Stimulated activated CD4-positive, alpha-beta T cell treated with anti-CD3 and anti-CD28 coated beads, TNF-alpha, amount 100 ng/mL, for 4 hours (primary cell): ENCODE data around the gene PLCB1.

Experiments
- DNase-seq, 3 experiments: peaks; one replicate each; pipeline ENCODE4 v3.0.0-alpha.2; 2020; ENCODE audit warnings: low read depth in 3 of 3

Gene PLCB1

DNA sequence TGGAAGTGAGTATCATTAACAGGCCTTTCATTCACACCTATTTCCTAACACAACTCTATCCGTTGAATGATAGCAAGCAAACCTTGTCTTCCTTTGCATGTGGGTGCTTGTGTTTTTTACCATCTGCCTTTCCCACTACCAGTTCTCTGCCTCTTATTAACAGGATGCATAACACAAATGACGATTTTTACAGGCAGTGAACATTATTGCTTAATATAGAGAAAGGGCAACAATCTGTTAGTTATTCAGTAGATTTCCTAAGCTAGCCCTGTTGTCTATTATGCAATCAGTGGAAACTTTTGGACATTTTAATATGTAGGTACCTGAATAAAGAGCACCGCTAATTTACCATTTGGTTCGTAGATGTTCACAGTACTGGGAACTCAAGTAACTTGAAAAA is 588.0 kb downstream of the PLCB1 start:
- DNase-seq: no peak

DNA sequence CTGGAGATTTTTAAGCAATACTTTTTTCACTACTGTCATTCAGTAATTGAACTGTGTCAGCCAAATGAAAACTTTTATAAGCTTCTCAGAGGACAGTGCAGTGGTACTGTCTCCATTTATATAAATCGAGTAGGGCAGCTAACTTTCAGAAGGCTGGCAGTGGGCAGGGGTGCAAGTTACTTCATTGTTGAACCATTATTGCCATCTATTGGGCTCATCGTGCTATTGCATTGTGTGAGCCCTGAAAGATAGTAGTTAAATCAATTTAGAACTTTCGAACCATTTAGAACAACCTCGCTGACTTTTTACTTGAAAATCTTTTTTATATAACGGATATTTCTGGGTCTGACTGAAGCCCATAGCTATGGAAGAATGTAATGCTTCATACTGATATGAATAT is 589.0 kb downstream of the PLCB1 start:
- no peak for DNase-seq

DNA sequence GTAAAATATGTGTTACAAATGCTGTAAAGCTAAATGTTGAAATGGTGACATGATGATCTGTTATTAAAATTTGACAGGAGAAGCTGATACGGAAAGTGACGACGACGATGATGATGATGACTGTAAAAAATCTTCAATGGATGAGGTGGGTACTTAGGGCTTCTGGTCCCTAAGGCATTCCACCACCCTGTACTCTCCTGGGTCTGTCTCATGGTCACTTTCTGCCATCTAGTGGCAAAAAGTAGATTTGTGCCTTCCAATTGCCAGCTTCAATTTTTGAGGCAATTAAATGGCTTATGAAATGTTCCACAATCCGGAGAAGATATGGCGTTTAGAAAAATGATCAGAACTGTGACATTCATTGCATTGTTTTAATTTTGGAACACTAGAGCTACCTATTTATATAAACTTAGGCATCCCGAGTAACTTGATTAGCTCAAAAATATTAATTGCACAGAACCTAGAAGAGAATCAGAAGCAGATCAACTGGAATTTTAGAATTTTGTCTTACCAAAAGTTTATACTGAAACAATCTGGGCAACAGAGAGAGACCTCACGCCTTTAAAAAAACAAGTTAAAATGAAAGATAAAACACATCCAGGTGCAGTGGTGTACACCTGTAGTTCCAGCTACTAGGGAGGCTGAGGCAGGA is 590.3 kb downstream of the PLCB1 start:
- no peak for DNase-seq

DNA sequence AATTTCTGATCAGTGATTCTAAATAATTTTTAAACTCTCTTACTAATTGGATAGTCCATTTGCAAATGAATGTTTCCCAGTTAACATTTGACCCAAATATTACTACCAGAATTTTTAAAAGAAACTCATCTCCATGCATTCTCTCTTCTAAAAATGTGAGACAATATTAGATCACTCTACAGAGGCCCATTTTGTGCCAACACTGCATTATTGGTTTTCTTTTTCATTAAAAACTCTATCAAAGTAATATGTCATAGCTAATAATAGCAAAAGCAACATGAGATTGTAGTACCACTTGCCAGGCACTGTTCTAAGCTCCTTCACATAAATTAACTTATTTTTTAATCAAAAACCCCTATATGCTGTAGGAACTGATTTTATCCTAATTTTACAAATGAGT is 591.2 kb downstream of the PLCB1 start:
- no peak for DNase-seq

DNA sequence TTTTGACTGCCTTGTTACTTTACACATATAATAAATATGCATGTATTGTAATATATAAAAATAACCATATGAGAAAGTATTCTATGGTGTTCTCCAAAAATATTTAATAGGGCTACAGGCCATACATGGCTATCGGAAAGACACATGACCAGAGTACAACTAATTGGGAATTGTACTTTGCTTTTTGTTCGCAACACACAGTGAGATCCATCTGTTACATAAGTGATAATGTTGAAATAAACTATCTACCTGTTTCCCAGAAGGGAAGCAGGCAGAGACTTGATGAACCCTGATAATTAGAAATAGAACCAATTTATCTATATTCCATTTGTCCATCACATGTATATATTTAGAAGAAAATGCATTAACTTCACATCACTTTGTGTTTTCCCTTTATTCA is 592.8 kb downstream of the PLCB1 start:
- no peak for DNase-seq

DNA sequence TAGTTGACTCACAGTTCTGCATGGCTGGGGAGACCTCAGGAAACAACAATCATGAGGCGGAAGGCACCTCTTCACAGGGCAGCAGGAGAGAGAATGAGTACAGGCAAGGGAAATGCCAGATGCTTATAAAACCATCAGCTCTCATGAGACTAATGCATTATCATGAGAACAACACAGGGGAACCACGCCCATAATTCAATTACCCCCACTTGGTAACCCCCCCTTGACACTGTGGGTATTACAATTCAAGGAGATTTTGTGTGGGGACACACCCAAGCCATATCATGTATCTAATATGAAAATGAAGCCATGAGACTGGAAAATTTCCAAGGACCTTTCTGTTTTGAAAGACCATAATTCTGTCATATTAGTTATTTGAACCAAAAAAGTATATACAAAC is 594.4 kb downstream of the PLCB1 start:
- no peak for DNase-seq

DNA sequence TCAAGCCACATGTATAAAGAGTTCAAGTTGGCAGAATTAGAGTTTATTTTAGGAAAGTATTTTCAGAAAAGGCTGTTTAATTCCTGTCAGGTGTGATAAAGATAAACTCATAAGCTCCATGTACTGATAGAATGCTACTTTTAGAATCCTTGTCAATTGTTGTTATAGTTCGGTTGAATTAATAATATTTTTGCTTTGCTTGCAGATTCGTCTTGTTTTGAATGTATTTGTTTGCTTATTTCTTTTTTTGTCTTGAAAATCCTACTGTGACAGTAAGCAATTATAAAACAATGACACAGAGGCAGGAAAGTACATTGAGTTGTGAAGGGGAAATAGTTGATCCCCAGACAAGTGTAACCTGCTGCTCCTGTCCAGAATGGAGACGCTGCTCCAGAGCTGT is 602.9 kb downstream of the PLCB1 start:
- DNase-seq: no peak

DNA sequence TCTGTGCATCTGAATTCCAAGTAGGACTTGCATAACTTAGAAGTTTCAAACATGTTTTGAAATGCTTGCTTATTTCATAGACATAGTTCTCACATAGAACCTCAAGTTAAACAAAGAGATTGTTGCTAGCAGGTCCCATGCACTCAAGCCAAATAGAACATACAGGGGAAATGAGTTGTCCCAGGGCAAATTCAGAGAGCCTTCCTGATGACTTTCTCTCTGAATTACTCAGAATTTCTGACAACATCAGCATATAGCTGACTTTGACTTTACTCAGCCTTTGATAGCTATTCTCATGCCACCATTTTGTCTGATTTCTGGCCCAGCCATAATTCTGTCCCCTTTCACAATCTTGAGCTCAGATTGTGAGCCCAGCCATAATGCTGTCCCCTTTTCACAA is 603.6 kb downstream of the PLCB1 start:
- no peak for DNase-seq

DNA sequence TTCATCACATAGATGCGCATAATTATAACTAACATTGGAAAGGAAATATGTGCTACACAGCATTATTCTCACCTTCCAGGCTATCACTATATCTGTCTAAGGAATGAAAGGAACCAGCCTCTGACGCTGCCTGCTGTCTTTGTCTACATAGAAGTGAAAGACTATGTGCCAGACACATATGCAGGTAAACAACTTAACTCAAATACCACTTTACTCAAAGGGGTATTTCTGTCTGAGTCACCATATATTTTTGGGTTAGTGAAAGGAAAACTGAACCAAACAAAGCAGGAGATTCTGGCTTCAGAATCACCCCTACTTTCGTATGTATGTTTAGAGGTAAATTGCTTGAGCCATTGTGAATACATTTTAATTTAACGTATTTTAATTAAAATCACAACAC is 608.2 kb downstream of the PLCB1 start:
- DNase-seq: no peak

DNA sequence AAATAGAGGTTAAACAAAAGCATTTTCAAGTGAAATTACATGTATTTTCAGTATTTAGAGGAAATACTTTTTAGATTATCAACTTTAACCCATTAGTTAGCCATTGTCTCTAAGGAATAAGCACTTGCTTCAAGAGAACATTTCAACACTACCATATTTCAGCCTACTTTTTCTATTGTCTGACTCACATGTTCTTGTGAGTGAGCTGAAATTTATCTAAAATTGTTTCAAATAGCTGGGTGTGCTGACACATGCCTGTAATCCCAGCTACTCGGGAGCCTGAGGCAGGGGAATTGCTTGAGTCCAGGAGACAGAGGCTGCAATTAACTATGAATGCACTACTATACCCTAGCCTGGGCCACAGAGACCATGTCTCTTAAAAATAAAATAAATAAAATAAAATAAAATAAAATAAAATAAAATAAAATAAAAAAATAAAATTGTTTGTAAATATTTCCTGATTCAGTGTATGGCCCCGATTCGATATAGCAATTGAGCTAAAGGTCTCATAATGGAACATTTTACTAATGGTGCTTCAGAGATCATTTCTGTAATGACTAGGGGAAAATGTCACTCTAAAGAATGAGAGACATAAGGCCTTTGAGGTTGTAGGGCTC is 612.3 kb downstream of the PLCB1 start:
- DNase-seq: no peak

DNA sequence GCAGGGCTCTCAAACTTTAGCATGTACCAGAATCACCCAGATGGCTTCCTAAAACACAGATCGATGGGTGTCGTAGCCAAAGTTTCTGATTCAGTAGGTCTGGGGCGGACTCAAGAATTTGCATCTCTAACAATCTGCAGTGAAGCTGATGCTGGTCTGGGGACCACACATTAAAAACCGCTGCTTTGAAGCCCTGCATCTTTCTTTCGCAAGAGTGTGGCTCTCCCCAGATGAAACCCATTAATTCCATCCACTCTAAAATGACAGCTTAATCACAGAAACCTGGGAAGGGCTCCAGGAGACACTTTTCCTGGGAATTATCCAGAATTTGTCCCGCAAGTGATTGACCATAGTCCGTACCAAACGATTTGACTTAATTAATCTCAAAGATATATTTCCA is 617.0 kb downstream of the PLCB1 start:
- DNase-seq: no peak

DNA sequence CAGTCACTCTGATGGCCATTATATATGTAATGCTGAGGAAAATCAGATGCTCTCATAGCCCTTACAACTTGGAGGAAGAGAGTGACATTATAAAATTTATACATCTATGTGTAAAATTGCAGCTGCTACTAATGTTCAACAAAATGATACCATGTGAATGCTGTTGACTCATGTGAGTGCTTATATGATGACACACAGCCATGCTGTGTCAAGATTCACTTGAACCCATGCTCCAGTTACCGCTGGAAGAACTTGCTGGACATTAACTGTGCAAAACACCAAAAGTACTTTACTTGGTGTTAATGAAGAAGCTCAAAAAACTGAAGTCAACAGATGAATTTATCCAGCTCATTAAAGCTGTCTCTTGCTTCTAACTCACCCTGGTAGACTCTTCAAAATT is 617.9 kb downstream of the PLCB1 start:
- DNase-seq: no peak

DNA sequence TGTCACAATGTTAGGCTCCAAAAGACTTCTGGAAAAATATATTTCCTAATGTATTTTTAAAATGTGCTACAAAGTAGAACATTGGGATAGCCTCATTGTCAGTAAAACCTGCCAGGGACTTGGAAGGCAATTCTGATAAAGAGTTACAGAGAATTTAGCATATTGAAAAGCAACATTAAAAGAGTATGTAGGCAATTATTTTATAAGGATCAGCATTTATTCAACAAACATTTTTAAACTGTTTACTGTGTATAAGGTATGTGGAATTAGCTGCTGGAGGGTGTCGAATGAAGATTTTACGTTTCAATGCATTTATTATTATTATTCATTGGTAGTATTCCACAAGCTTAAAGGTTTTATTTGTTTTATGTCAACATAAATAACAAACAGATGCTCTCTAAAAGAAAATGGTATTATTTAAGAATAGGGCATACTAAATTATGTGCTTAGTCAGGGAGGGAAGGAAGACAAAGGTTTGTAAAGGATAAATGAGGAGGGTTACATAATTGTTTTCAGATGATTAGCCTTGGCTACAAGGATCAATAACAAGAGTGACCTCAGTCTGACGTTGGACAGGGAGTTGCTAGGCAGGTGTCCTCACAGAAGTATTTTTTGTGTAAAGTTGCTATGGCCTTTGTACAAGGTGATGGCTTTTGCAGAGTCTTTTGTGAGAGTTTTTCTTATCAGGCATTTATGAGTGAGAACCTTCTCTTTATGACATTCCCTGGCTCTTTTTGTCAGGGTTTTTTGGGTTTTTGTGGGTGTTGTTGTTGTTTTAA is 623.5 kb downstream of the PLCB1 start:
- no peak for DNase-seq

DNA sequence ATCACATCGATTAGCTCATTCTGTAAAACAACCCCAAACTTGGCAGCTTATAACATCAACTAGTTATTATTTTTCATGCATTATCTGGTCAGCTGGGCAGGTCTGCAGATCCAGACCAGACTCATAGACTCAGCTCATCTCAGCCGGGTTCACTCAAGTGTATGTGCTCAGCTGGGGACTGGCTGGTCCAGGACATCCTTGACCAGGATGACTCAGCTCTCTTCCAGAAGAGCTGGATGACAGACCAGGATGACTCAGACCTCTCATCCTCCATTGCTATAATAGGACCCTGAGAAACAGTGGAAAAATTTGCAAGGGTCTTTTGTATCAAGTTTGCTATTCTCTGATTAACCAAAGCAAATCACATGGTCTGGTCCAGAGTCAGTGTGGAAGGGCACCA is 624.3 kb downstream of the PLCB1 start:
- DNase-seq: no peak

DNA sequence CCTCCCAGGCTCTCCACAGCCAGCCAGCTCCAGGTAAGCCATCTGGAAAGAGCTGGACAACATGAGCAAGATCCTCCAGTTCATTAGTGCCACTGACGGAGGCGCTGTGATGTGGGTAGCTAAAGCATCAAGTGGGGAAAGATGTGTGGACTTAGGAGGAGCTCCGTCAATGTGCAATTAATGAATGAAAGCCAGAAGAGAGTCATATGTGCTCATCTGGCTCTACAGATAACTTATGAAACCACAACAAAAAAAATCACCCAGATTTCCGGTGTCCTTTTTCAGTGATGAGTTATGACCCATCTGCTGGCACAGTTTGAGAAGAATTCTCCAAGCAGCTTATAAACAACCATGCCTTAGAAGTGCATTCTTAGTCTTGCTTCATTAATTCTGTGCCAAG is 625.1 kb downstream of the PLCB1 start:
- DNase-seq: no peak

DNA sequence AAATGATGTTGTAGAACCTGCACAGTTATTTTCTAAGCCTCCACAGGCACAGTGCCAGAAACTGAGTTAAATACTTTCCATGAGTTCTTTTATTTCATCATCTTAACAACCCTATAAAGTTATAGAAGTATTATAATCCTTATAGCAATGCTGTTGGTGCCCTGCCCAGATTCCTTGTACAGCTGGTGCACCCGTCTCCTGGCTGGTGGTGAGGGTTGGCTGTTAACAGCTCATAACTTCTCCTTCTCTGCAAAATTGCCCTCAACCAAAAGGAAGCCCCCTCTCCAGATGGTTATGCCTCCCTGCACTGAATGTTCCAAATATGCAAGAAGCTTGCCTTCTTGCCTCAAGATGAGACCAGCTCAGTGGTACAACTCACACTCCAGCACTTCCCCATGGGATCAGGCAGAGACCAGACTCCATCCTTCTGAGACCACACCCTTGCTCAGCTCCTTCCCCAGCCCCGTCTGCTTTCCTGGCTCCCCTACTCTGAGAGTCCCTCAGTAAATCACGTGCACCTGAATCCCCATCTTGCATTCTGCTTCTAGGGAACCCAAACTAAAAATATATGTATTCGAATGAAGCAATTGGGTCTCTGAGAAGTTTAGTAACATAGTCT is 632.4 kb downstream of the PLCB1 start:
- DNase-seq: no peak

DNA sequence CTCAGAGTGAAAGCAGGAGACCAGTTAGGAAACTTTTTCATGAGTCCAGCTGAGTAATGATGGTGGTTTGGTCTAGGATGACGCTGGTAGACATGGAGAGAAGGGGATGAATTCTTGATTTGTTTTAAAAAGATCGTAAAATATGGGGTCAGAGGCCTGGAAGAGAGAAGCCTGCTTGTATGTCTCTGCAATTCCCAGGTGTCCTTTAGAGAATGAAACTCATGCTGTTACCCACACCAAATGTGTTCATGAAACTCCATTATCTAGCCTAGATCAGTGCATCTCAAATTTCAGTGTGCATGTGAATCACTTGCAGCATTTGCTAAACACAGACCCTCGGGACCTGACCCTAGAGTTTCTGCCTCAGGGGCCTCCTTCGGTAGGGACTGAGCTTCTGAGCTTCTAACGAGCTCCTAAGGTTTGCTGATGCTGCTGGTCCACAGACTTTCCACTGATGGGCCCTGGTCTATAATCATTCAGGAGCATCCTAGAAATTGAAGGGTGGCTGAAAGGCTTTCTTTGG is 634.9 kb downstream of the PLCB1 start:
- DNase-seq: no peak

DNA sequence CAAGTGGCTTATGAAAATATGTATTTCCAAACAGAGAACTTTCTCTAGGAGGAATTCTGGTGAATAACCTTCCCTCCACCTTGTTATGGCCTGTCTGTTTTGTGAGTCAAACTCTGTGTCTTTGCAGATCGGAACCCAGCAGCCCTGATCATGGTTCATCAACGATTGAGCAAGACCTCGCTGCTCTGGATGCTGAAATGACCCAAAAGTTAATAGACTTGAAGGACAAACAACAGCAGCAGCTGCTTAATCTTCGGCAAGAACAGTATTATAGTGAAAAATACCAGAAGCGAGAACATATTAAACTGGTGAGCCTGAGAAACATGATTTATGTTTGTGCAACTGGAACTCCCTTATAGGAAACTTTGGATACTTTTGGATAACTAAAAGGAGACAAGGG is 642.3 kb downstream of the PLCB1 start:
- no peak for DNase-seq

DNA sequence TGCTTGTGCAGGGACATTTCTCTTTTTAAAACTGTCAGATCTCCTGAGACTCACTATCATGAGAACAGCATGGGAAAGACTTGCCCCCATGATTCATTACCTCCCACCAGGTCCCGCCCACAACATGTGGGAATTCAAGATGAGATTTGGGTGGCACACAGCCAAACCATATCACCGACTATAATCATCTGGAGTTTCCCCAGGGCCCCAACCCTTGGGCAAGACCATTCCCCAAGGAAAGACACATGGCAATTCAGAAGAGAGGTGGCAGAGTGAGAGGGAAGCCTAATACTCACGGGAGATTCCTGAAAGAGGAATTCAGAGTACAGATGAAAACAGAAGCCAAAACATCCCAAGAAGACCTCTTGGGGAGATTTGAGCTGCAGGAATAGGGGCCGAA is 645.8 kb downstream of the PLCB1 start:
- no peak for DNase-seq

DNA sequence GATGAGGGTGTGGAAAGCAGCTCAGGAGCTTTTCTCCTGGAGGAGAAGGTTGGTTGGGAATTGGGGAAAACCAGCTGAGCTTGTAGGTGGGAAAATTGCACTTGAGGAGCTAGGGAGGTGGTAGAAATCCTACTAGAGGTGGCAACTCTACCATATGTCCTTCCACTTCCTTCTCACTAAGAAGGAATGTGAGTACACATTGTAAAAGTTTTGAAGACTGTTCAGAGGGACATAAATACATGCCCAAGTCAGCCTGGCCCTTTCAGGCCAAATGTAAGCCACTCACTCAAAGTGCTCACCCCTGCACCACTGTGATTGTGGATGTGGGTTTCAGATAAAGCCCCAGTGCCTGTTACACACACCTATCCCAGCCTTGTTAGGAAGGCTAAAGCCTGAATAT is 646.3 kb downstream of the PLCB1 start:
- no peak for DNase-seq

DNA sequence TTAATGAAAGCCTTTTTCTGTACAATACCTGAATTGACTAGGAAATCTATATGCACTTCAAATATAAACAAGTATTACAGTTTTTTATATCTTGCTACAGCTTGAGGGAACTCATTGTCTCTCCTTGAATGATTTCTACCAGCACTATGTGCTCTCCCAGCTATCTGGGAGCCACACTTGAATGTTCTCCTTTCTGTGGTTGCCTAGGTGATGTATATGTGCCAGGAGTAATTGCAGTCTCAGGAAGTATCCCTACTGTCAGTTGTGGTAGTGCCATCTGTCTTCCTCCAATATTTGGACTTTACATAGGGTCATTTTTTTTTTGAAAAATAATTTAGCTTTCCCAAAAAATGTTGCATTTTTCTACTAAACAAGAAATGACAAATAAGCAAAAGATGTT is 648.8 kb downstream of the PLCB1 start:
- DNase-seq: no peak

DNA sequence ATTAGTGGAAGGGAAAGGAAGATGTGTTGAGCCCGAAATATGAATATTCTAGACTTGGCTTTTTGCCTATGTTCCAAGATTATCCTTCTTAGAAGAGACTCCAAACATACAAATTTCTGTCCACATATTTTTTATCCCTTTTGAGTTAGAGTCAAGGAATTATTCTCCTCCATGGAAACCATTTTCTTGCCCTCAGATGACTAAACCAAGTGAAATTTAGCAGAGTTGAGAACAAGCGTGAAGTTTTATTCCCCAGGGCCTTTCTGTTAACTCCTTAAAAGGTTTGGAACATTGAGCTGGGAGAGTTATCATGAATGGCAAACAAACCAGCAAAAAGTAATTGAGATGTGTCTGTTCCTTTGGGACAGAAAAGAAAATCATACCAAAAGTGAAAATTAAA is 650.7 kb downstream of the PLCB1 start:
- DNase-seq: no peak

DNA sequence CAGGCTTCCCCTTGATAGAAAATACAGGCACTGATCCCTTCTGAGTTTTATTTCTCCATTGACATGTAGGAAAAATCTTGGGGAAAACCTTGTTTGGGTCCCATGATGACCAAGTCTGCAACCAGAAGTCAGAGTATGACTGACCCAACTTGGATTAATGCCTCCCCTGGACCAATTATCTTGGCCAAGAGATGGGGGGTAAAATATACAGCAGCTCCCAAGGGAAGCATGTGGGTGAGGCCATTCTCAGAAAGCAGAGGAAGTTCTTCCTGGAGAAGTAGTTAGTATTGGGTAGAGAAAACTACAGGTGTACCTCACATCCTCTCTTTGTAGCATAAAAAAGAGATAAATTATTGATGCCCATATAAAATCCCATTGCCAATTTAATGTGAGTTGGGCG is 651.7 kb downstream of the PLCB1 start:
- DNase-seq: no peak
